Measurements from ENCODE around the gene STX1B.

The STX1B gene

GRCh38 chr16:30965436-30965835, 45.0 kb downstream of the STX1B start:
- H3K9me3 ChIP-seq (ENCODE audit: control insufficient read depth, low read length): no peaks in the 10 kb centered on the region
- no peaks in the 10 kb centered on the region for H3K27me3 ChIP-seq (ENCODE audit: control insufficient read depth, insufficient read depth, low read length, poor library complexity, severe bottlenecking)
- WGBS, 2 experiments: 92 to 94% methylated on average over 15 of the region's 15 CpGs
- H3K27ac ChIP-seq (ENCODE audit: insufficient read depth, low read depth, low read length, poor library complexity, severe bottlenecking): no peak overlapping the region
- H3K4me3 ChIP-seq (ENCODE audit: insufficient read depth, low read depth, low read length): no peak overlapping the region
- H3K4me1 ChIP-seq (ENCODE audit: control insufficient read depth, insufficient read depth, low read length): no peaks in the 10 kb centered on the region
- peaks cover 69% of the 10 kb centered on the region for H3K36me3 ChIP-seq (ENCODE audit: control insufficient read depth, insufficient read depth, low read length)

- H3K36me3 ChIP-seq (ENCODE audit: control insufficient read depth, insufficient read depth, low read length): peaks cover 66% of the 10 kb centered on the region
- no peak overlapping the region for H3K27ac ChIP-seq (ENCODE audit: insufficient read depth, low read depth, low read length, poor library complexity, severe bottlenecking)
- H3K27me3 ChIP-seq (ENCODE audit: control insufficient read depth, insufficient read depth, low read length, poor library complexity, severe bottlenecking): no peaks in the 10 kb centered on the region
- H3K4me1 ChIP-seq (ENCODE audit: control insufficient read depth, insufficient read depth, low read length): no peaks in the 10 kb centered on the region
- whole genome bisulfite sequencing, 2 experiments: 96 to 97% methylated on average over 33 of the region's 33 CpGs
- no peak overlapping the region for H3K4me3 ChIP-seq (ENCODE audit: insufficient read depth, low read depth, low read length)
- no peaks in the 10 kb centered on the region for H3K9me3 ChIP-seq (ENCODE audit: control insufficient read depth, low read length)
These were observed 45.7 kb downstream of the STX1B start for GRCh38 chr16:30964574-30965226.

GRCh38 chr16:30963925-30964511, 46.4 kb downstream of the STX1B start:
- H3K4me3 ChIP-seq (ENCODE audit: insufficient read depth, low read depth, low read length): no peak overlapping the region
- H3K9me3 ChIP-seq (ENCODE audit: control insufficient read depth, low read length): no peaks in the 10 kb centered on the region
- H3K36me3 ChIP-seq (ENCODE audit: control insufficient read depth, insufficient read depth, low read length): peaks cover 65% of the 10 kb centered on the region
- H3K4me1 ChIP-seq (ENCODE audit: control insufficient read depth, insufficient read depth, low read length): peaks cover under 1% of the 10 kb centered on the region
- WGBS, 2 experiments: 94 to 95% methylated on average over 18 of the region's 18 CpGs
- no peaks in the 10 kb centered on the region for H3K27me3 ChIP-seq (ENCODE audit: control insufficient read depth, insufficient read depth, low read length, poor library complexity, severe bottlenecking)
- H3K27ac ChIP-seq (ENCODE audit: insufficient read depth, low read depth, low read length, poor library complexity, severe bottlenecking): no peak overlapping the region

- Histone ChIP-seq H3K27me3 (ENCODE audit: control insufficient read depth, insufficient read depth, low read length, poor library complexity, severe bottlenecking) (no peaks in the 10 kb centered on the region), H3K4me1 (ENCODE audit: control insufficient read depth, insufficient read depth, low read length) (peaks cover 6% of the 10 kb centered on the region), H3K36me3 (ENCODE audit: control insufficient read depth, insufficient read depth, low read length) (peaks cover 56% of the 10 kb centered on the region), H3K27ac (ENCODE audit: insufficient read depth, low read depth, low read length, poor library complexity, severe bottlenecking) (no peak overlapping the region), H3K4me3 (ENCODE audit: insufficient read depth, low read depth, low read length) (no peak overlapping the region), H3K9me3 (ENCODE audit: control insufficient read depth, low read length) (no peaks in the 10 kb centered on the region)
- 95 to 97% methylated on average over 10 of the region's 11 CpGs for WGBS, 2 experiments
These were observed 49.1 kb downstream of the STX1B start for GRCh38 chr16:30961384-30961783.

GRCh38 chr16:30958175-30959079, 52.0 kb downstream of the STX1B start:
- WGBS, 2 experiments: 18 to 21% methylated on average over 47 to 55 of the region's 55 CpGs
- H3K4me3 ChIP-seq (ENCODE audit: insufficient read depth, low read depth, low read length): peak overlapping the region; percentile 66
- H3K9me3 ChIP-seq (ENCODE audit: control insufficient read depth, low read length): no peaks in the 10 kb centered on the region
- peaks cover 13% of the 10 kb centered on the region for H3K4me1 ChIP-seq (ENCODE audit: control insufficient read depth, insufficient read depth, low read length)
- peaks cover 35% of the 10 kb centered on the region for H3K36me3 ChIP-seq (ENCODE audit: control insufficient read depth, insufficient read depth, low read length)
- no peaks in the 10 kb centered on the region for H3K27me3 ChIP-seq (ENCODE audit: control insufficient read depth, insufficient read depth, low read length, poor library complexity, severe bottlenecking)
- no peak overlapping the region for H3K27ac ChIP-seq (ENCODE audit: insufficient read depth, low read depth, low read length, poor library complexity, severe bottlenecking)

- Histone ChIP-seq H3K36me3 (ENCODE audit: control insufficient read depth, insufficient read depth, low read length) (peaks cover 27% of the 10 kb centered on the region), H3K27ac (ENCODE audit: insufficient read depth, low read depth, low read length, poor library complexity, severe bottlenecking) (peak within 1 kb of the TSS; percentile 91), H3K9me3 (ENCODE audit: control insufficient read depth, low read length) (no peaks in the 10 kb centered on the region), H3K27me3 (ENCODE audit: control insufficient read depth, insufficient read depth, low read length, poor library complexity, severe bottlenecking) (no peaks in the 10 kb centered on the region), H3K4me1 (ENCODE audit: control insufficient read depth, insufficient read depth, low read length) (peaks cover 13% of the 10 kb centered on the region), H3K4me3 (ENCODE audit: insufficient read depth, low read depth, low read length) (peak within 1 kb of the TSS; percentile 66)
- WGBS, 2 experiments: 1% methylated on average over 85 of the region's 85 CpGs
These were observed 52.8 kb downstream of the STX1B start, which contains the start of gene SETD1A for GRCh38 chr16:30957456-30958174. Gene SETD1A, plus strand, starts transcription at chr16:30957754. Its CDS starts 978 bp downstream, at chr16:30958732.

GRCh38 chr16:30956601-30957455, 53.6 kb downstream of the STX1B start:
- Histone ChIP-seq H3K4me1 (ENCODE audit: control insufficient read depth, insufficient read depth, low read length) (peaks cover 13% of the 10 kb centered on the region), H3K27ac (ENCODE audit: insufficient read depth, low read depth, low read length, poor library complexity, severe bottlenecking) (peak overlapping the region; percentile 91), H3K9me3 (ENCODE audit: control insufficient read depth, low read length) (no peaks in the 10 kb centered on the region), H3K4me3 (ENCODE audit: insufficient read depth, low read depth, low read length) (peak overlapping the region; percentile 66), H3K36me3 (ENCODE audit: control insufficient read depth, insufficient read depth, low read length) (peaks cover 20% of the 10 kb centered on the region), H3K27me3 (ENCODE audit: control insufficient read depth, insufficient read depth, low read length, poor library complexity, severe bottlenecking) (no peaks in the 10 kb centered on the region)
- 33% methylated on average over 42 of the region's 42 CpGs for WGBS, 2 experiments

- 94 to 96% methylated on average over 8 of the region's 8 CpGs for WGBS, 2 experiments
- Histone ChIP-seq H3K4me1 (ENCODE audit: control insufficient read depth, insufficient read depth, low read length) (peaks cover 19% of the 10 kb centered on the region), H3K36me3 (ENCODE audit: control insufficient read depth, insufficient read depth, low read length) (peaks cover 6% of the 10 kb centered on the region), H3K4me3 (ENCODE audit: insufficient read depth, low read depth, low read length) (no peak overlapping the region), H3K9me3 (ENCODE audit: control insufficient read depth, low read length) (no peaks in the 10 kb centered on the region), H3K27ac (ENCODE audit: insufficient read depth, low read depth, low read length, poor library complexity, severe bottlenecking) (no peak overlapping the region), H3K27me3 (ENCODE audit: control insufficient read depth, insufficient read depth, low read length, poor library complexity, severe bottlenecking) (no peaks in the 10 kb centered on the region)
These were observed 55.4 kb downstream of the STX1B start for GRCh38 chr16:30954993-30955392.

GRCh38 chr16:30953511-30954124, 56.8 kb downstream of the STX1B start:
- Histone ChIP-seq H3K27me3 (ENCODE audit: control insufficient read depth, insufficient read depth, low read length, poor library complexity, severe bottlenecking) (no peaks in the 10 kb centered on the region), H3K36me3 (ENCODE audit: control insufficient read depth, insufficient read depth, low read length) (no peaks in the 10 kb centered on the region), H3K27ac (ENCODE audit: insufficient read depth, low read depth, low read length, poor library complexity, severe bottlenecking) (peak overlapping the region; percentile 63), H3K9me3 (ENCODE audit: control insufficient read depth, low read length) (no peaks in the 10 kb centered on the region), H3K4me3 (ENCODE audit: insufficient read depth, low read depth, low read length) (no peak overlapping the region), H3K4me1 (ENCODE audit: control insufficient read depth, insufficient read depth, low read length) (peaks cover 15% of the 10 kb centered on the region)
- WGBS, 2 experiments: 38 to 39% methylated on average over 15 of the region's 15 CpGs

Data from ectodermal cell (in vitro differentiated cells).